HG02885 (cell line): ENCODE results near the gene GEMIN5.

Experiments used
- ATAC-seq: cut with Tn5 transposase; IDR thresholded peaks from one replicate; pipeline ENCODE4 v1.9.1; 2021; ENCODE audit warnings: mild to moderate bottlenecking; ENCODE audit not compliant: unreplicated experiment, poor library complexity

Gene GEMIN5

GRCh38 chr5:154892369-154892771, 45.6 kb downstream of the GEMIN5 start:
- ATAC-seq = no peak

DNA sequence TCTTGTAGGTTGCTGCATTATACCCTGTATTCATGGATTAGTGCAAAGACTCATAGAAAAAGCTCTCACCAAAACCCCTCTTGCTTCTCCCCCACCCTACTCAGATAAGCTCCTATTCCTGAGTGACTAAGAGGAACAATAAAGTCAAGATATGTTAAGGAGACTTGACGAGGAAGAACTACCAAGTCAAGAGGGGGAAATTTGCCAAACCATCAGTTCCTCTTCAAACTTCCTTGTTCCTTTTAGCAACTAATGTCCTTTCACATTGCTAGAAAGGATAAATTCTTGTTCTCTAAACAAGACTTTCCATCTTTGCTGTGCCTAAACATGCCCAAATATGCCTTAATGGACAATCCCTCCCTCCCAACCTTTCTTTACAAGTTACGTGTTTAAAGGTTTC, 52.6 kb downstream of the GEMIN5 start:
- no peak for ATAC-seq

DNA sequence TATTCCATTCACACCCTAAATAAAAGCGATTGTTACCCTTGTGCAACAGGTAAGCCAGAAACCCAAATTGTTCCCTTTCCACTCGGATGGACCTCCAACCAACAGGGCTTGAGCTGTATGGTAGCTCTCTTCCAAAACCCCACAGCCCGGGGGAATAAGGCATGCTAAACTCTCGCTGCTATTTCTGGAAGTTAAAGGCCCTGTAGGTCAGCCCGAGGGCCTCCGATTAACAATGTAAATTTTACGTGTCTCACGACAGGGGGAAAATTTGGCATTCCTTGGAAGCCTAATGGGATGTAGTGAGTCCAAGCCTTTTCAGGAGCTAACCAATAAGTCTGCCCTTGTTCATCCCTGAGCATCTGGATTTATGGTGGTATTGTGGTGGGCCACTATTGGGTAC, 53.6 kb downstream of the GEMIN5 start:
- no peak for ATAC-seq

DNA sequence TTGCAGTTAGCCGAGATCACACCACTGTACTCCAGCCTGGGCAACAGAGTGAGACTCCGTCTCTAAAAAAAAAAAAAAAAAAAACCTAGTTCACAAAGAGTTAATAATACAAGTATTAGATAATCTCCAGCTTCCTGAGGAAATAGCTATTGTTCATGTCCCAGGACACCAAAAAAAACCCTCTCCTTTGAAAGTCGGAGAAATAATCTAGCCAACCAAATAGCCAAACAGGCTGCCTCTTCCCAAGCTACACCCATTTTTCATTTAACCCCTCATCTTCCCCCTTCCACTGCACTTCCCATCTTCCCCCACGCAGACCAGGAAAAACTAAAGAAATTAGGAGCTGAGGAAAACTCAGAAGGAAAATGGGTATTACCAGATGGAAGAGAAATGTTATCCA, 56.0 kb downstream of the GEMIN5 start:
- ATAC-seq = no peak

DNA sequence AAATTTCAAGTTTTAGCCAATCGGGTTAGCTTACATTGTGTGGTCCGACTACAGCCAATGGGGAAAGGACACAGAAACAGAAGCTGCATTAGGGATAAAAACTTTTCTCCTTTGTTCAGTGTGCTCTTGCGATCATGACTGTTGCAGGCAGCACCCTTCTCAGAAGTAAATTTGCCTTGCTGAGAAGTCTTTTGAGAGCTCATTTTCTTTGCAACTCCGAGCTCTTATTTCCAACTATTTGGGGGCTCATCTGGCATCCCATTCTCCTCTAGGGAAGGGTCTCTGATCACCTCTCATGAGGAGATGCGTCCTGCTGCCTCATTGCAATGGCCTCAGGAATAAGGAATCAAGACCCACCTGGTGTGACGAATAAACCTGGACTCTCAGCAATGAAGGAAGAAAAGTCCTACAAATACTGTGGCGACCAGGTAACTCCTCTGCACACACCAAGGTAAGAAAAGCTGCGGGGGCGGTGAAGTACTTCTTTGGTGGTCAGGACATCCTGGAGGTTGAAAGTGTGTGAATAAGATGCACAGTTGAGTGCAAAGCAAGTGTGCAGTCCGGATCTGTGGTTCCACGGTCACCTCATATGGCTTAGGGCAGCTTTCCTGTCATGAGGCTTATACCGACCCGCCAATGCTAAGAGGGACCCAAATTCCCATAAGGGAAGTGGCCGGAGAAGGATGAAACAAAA, 59.2 kb downstream of the GEMIN5 start:
- no peak for ATAC-seq

DNA sequence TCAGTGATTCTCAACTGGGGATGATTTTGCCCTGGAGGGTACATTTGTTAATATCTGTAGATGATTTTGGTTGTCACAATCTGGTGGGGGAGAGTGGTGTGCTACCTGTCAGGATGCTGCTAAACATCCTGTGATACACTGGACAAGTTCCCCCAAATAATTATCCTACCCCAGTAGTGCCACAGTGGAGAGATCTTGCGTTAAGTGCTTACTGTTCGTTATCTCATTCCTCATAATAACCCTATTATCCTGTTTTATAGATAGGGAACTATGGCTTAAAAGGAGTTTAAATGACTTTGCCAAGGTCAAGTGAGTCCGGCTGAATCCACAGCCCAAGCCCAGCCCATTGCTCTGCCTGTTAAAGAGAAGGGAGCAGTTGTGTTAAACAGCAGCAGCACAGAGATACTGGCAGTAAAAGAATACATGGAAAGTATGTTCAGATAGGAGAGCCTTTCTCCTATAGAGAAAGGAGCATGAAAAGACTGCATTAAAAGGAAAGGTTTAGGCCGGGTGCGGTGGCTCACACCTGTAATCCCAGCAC, 64.2 kb downstream of the GEMIN5 start:
- ATAC-seq = no peak

DNA sequence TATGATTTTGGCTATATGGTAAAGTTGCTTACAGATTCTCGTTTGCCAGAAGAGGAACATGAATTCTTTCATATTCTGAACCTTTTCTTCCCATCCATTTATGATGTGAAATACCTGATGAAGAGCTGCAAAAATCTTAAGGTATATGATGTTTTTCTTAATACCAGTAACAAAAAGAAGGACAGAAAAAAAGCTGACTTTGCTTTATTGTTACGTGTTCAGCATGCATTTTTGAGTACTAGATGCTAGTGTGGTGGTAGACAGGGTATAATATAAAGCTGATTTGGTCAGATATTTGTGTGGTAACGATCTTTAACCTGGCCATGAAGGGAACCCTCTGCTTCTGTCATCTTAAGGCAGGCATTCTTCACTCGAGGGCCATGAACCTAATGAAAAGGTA, 66.3 kb downstream of the GEMIN5 start:
- no peak for ATAC-seq

DNA sequence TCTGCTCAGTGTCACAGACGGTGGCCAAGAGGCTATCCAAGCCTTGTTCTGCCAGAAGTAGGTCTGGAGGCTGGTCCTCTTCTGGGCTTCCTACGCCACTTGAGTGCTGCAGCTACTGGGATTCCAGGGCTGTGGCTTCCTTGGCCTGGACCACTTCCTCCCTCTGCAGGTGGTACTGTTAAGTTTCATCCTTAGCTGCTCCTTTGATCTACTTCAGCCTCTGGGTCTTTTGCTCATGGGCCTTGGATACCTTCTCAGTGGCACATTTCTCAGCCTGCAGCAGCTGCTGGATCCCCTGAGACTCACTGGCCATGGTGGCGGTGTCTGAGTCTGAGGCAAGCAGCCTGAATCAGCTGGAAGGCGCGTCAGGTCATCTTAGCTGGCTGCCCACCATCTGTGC, 69.3 kb downstream of the GEMIN5 start:
- no peak for ATAC-seq

GRCh38 chr5:154866841-154867240, 71.2 kb downstream of the GEMIN5 start:
- no peak for ATAC-seq

- ATAC-seq = no peak
These were observed 72.4 kb downstream of the GEMIN5 start for GRCh38 chr5:154865466-154866184.

DNA sequence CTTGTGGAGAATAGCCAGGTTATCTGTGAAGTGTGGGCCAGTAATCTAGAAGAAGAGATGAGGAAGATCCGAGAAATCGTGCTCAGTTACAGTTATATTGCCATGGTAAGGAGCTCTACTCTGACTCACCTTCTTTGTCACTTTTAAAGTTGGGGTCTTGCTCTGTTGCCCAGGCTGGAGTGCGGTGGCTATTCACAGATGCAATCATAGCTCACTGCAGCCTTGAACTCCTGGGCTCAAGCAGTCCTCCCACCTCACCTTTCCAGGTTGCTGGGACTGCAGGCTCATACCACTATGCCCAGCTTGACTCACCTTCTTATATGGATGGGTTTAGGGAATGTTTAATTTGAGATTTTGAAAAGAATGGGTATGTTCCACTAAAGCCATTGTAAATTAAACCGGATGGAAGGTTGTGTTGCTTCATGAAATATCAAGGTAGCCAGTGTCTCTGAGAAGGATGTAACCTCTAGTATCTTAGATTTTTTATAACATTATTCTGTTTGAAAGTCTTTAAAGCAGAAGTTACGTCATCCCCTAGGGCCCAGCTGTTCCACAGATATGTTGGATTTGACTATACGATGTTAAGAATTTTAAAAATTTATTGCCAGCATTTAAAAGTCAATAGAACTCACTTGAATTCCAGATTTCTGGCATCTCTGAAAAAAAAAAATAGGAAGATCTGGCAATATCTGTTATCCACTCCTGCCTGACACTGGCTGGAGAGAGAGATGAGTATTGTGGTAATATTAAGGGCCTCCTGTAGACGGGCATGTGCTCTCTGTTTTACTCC, 74.5 kb downstream of the GEMIN5 start:
- no peak for ATAC-seq

- ATAC-seq = no peak
These were observed 75.2 kb downstream of the GEMIN5 start for GRCh38 chr5:154862766-154863165.

DNA sequence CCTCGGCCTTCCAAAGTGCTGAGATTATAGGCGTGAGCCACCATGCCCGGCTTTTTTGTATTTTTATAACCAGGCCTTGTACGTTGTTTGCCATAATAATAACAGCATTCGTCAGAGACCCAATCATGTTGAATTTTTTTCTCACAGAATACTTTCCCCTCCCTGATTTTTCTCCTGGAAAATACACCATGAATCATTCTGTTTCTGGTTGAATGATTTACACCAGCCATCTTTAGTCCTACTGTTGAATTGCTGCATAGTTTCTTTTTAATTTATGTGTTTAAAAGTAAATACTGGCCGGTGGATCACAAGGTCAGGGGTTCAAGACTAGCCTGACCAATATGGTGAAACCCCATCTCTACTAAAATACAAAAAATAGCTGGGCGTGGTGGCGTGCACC, 76.1 kb downstream of the GEMIN5 start:
- ATAC-seq = no peak

DNA sequence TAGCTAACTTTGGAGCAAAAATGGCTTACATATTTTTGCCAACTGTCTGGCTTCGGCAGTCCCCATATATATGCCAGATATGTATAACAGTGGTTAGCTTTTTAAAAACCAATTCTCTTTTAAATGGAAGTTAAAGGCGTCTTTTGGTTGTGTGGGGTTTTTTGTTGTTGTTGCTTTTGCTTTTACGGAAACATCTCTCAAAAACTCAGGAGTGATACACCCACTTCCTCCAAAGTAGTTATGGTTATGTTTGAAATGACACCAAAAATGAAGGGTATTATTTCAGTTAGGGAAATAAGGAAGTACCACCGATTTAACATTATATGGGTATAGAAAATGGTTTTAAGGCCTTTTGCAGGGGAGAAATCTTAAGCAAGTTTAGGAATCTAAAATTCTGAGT, 77.2 kb downstream of the GEMIN5 start:
- ATAC-seq = no peak

DNA sequence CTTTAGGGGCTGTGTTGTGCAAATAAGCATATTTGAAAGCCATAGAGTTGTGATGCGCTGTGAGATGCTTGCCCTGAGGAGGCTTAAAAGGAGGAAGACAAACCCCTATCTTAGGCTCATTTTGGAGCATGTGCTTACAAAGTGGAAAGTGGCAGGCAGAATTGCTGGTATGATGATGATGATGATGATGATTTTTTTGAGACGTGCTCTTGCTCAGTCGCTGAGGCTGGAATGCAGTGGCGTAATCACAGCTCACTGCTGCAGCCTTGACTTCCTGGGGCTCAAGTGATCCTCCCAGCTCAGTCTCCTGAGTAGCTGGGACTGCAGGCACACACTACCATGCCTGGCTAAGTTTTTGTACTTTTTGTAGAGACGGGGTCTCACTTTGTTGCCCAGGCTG, 77.9 kb downstream of the GEMIN5 start:
- ATAC-seq = no peak

GRCh38 chr5:154858972-154859871, 78.8 kb downstream of the GEMIN5 start:
- peak; percentile 11 for ATAC-seq

DNA sequence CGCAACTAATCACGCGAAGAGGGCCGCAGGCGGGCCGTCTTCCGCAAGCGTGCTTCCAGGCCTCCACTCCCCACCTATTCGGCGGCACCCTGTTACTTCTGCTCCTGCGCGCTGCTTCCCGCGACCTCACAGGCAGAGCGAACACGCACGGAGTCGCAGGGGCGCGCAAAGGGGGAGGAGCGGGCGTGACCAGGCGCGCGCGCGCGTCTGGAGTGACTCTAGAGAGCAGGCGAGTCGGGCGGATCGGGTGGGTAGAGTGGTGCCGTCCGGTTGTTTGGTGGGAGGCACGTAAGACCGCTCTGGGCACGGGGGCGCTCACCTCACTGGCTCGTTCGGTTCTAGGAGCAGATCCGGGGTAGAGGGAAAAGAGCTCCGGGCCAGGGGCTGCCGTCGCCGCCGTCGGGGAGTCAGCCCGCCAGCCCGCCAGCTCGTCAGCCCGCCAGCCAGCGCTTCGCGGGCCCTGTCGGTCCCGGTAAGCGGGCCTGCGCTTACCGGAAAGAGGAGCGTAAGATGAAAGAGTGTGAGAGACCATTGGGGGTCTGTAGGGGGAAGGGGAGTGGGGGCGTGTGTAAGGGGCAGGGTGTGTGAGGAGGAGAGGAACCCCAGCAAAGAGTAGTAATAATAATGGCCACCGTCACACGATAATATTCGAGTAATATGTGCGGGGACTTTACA, 79.6 kb downstream of the GEMIN5 start, which contains the start of gene CNOT8:
CNOT8 (plus strand) TSS at position 331 of the 675 bp plus-strand sequence. CDS start 4,652 bp downstream, outside the sequence.
- peak; percentile 80 for ATAC-seq

- ATAC-seq = peak; percentile 67
These were observed 80.3 kb downstream of the GEMIN5 start for GRCh38 chr5:154857530-154858296.

- ATAC-seq = no peak
These were observed 86.7 kb downstream of the GEMIN5 start for GRCh38 chr5:154851351-154851750.
